ENCODE results near the gene ANP32A.

Gene ANP32A

GRCh38 chr15:68734352-68734751 lies 86.3 kb downstream of the ANP32A start:
- Histone ChIP-seq H3K27me3 (ENCODE audit: insufficient read depth, poor library complexity, severe bottlenecking) (no peaks in the 10 kb centered on the region), H3K9me3 (ENCODE audit: severe bottlenecking) (no peaks in the 10 kb centered on the region), H3K4me3 (ENCODE audit: severe bottlenecking) (no peak overlapping the region), H3K36me3 (ENCODE audit: low read depth) (no peaks in the 10 kb centered on the region), H3K4me1 (ENCODE audit: insufficient read depth, poor library complexity, severe bottlenecking) (no peaks in the 10 kb centered on the region), H3K27ac (ENCODE audit: poor library complexity, severe bottlenecking) (no peak overlapping the region)
- DNase-seq (ENCODE audit: low spot score): no peak
- no peak for TF ChIP-seq CTCF (IDR thresholded peaks at IDR 0.05; ENCODE audit: poor library complexity, severe bottlenecking)
- no peak for ATAC-seq (ENCODE audit: low read depth)

- H3K36me3 ChIP-seq (ENCODE audit: low read depth): no peaks in the 10 kb centered on the region
- ATAC-seq (ENCODE audit: low read depth): no peak
- TF ChIP-seq CTCF (IDR thresholded peaks at IDR 0.05; ENCODE audit: poor library complexity, severe bottlenecking): no peak
- H3K27me3 ChIP-seq (ENCODE audit: insufficient read depth, poor library complexity, severe bottlenecking): no peaks in the 10 kb centered on the region
- no peaks in the 10 kb centered on the region for H3K9me3 ChIP-seq (ENCODE audit: severe bottlenecking)
- H3K4me1 ChIP-seq (ENCODE audit: insufficient read depth, poor library complexity, severe bottlenecking): no peaks in the 10 kb centered on the region
- no peak overlapping the region for H3K27ac ChIP-seq (ENCODE audit: poor library complexity, severe bottlenecking)
- H3K4me3 ChIP-seq (ENCODE audit: severe bottlenecking): no peak overlapping the region
- DNase-seq (ENCODE audit: low spot score): no peak
Measured at GRCh38 chr15:68733666-68734065, 87.0 kb downstream of the ANP32A start.

- no peaks in the 10 kb centered on the region for H3K9me3 ChIP-seq (ENCODE audit: severe bottlenecking)
- H3K36me3 ChIP-seq (ENCODE audit: low read depth): no peaks in the 10 kb centered on the region
- H3K27ac ChIP-seq (ENCODE audit: poor library complexity, severe bottlenecking): no peak overlapping the region
- no peaks in the 10 kb centered on the region for H3K4me1 ChIP-seq (ENCODE audit: insufficient read depth, poor library complexity, severe bottlenecking)
- TF ChIP-seq CTCF (IDR thresholded peaks at IDR 0.05; ENCODE audit: poor library complexity, severe bottlenecking): no peak
- H3K4me3 ChIP-seq (ENCODE audit: severe bottlenecking): no peak overlapping the region
- ATAC-seq (ENCODE audit: low read depth) (no peak), DNase-seq (ENCODE audit: low spot score) (no peak)
- no peaks in the 10 kb centered on the region for H3K27me3 ChIP-seq (ENCODE audit: insufficient read depth, poor library complexity, severe bottlenecking)
Measured at GRCh38 chr15:68732451-68732850, 88.2 kb downstream of the ANP32A start.

GRCh38 chr15:68730976-68731897 lies 89.5 kb downstream of the ANP32A start:
- no peak for TF ChIP-seq CTCF (IDR thresholded peaks at IDR 0.05; ENCODE audit: poor library complexity, severe bottlenecking)
- no peak for DNase-seq (ENCODE audit: low spot score)
- H3K27me3 ChIP-seq (ENCODE audit: insufficient read depth, poor library complexity, severe bottlenecking): no peaks in the 10 kb centered on the region

GRCh38 chr15:68730471-68730919 lies 90.2 kb downstream of the ANP32A start:
- DNase-seq (ENCODE audit: low spot score) (no peak), ATAC-seq (ENCODE audit: low read depth) (0 out of 3 replicates have a peak, but pooled peaks have one; percentile 7)
- Histone ChIP-seq H3K4me3 (ENCODE audit: severe bottlenecking) (no peak overlapping the region), H3K9me3 (ENCODE audit: severe bottlenecking) (no peaks in the 10 kb centered on the region), H3K27me3 (ENCODE audit: insufficient read depth, poor library complexity, severe bottlenecking) (no peaks in the 10 kb centered on the region), H3K36me3 (ENCODE audit: low read depth) (no peaks in the 10 kb centered on the region), H3K4me1 (ENCODE audit: insufficient read depth, poor library complexity, severe bottlenecking) (no peaks in the 10 kb centered on the region), H3K27ac (ENCODE audit: poor library complexity, severe bottlenecking) (no peak overlapping the region)
- TF ChIP-seq CTCF (IDR thresholded peaks at IDR 0.05; ENCODE audit: poor library complexity, severe bottlenecking): peak; percentile 66

More at GRCh38 chr15:68730976-68731897, 89.5 kb downstream of the ANP32A start:
- Histone ChIP-seq H3K36me3 (ENCODE audit: low read depth) (no peaks in the 10 kb centered on the region), H3K9me3 (ENCODE audit: severe bottlenecking) (no peaks in the 10 kb centered on the region), H3K4me1 (ENCODE audit: insufficient read depth, poor library complexity, severe bottlenecking) (no peaks in the 10 kb centered on the region), H3K27ac (ENCODE audit: poor library complexity, severe bottlenecking) (no peak overlapping the region), H3K4me3 (ENCODE audit: severe bottlenecking) (no peak overlapping the region)
- ATAC-seq (ENCODE audit: low read depth): peak; percentile 36

Data from RWPE2 (cell line).